GM10248 (cell line): ENCODE data around the gene GPN2.

Source experiments
- CTCF ChIA-PET: fragments of 300-600 bp; sonication (Branson Sonifier 250); formaldehyde crosslinking; extraction: SDS; loops from one replicate; lab custom pipeline; 2021; ENCODE audit warnings: antibody characterized with exemption; lab: Yijun Ruan, JAX
- POLR2A ChIA-PET: fragments of 350-650 bp; sonication (Branson Sonifier 250); formaldehyde crosslinking; extraction: SDS; loops from one replicate; lab custom pipeline; 2020; ENCODE audit warnings: antibody characterized with exemption; lab: Yijun Ruan, JAX
- DNase-seq: peaks from one replicate; pipeline ENCODE4 v3.0.0; 2012; ENCODE audit errors: extremely low spot score
- CTCF ChIP-seq: IDR thresholded peaks from 2 replicates; pipeline ENCODE4 v1.5.1; 2012; ENCODE audit warnings: mild to moderate bottlenecking, low read depth; ENCODE audit errors: extremely low read depth, missing control alignments, control extremely low read depth

The GPN2 gene

GRCh38 chr1:26832249-26832960 is 57.7 kb downstream of the GPN2 start:
- TF ChIP-seq CTCF, result no peak
- POLR2A ChIA-PET, result no interaction called here
- DNase-seq, result no peak
- CTCF ChIA-PET, result interaction anchor here (1.2 to 5.5 kb wide), 12 partner anchors 11 to 294 kb away, joined by 3 to 42 read pairs (median 8); partner anchors contain the start of gene PIGV

- no peak for TF ChIP-seq CTCF
- no peak for DNase-seq
- CTCF ChIA-PET, result interaction anchor here (1.0 to 5.5 kb wide), 11 partner anchors 11 to 233 kb away, joined by 3 to 42 read pairs (median 7); partner anchors contain the start of gene PIGV
- POLR2A ChIA-PET, result no interaction called here
These were observed 58.4 kb downstream of the GPN2 start for GRCh38 chr1:26831546-26832248.

- CTCF ChIA-PET, result interaction anchor here (1.0 to 5.5 kb wide), 8 partner anchors 10 to 232 kb away, joined by 3 to 42 read pairs (median 6); partner anchors contain the start of gene PIGV
- no peak for DNase-seq
These were observed 59.0 kb downstream of the GPN2 start for GRCh38 chr1:26831059-26831458.

GRCh38 chr1:26829184-26829911 is 60.7 kb downstream of the GPN2 start:
- no peak for TF ChIP-seq CTCF
- POLR2A ChIA-PET, result no interaction called here
- CTCF ChIA-PET, result interaction anchor here (0.8 to 5.5 kb wide), 9 partner anchors 8 to 230 kb away, joined by 3 to 42 read pairs (median 5); partner anchors contain the start of gene PIGV
- no peak for DNase-seq

More at GRCh38 chr1:26831059-26831458, 59.0 kb downstream of the GPN2 start:
- no peak for TF ChIP-seq CTCF
- POLR2A ChIA-PET, result no interaction called here

GRCh38 chr1:26828411-26828991 is 61.6 kb downstream of the GPN2 start:
- ChIA-PET POLR2A (no interaction called here), CTCF (interaction anchor here (0.8 to 2.3 kb wide), 6 partner anchors 10 to 229 kb away, joined by 3 to 10 read pairs (median 4); no protein-coding TSS in a partner anchor)
- peak; percentile 42 for DNase-seq
- TF ChIP-seq CTCF, result no peak

- DNase-seq, result no peak
- ChIA-PET POLR2A (no interaction called here), CTCF (interaction anchor here (1.1 to 2.3 kb wide), 4 partner anchors 18 to 228 kb away, joined by 3 to 10 read pairs (median 4); no protein-coding TSS in a partner anchor)
- TF ChIP-seq CTCF, result no peak
These were observed 62.4 kb downstream of the GPN2 start for GRCh38 chr1:26827663-26828062.
